Fibroblast of gingiva (primary cell): ENCODE measurements around the gene APOB.
A peak's percentile ranks its signal among the peaks of the same experiment; 100 is the strongest.

Source experiments
- DNase-seq: peaks from one replicate; pipeline ENCODE4 v3.0.0-alpha.2; 2011; ENCODE audit warnings: low read depth

The APOB gene

GRCh38 chr2:21004181-21004572 is 39.7 kb downstream of the APOB start:
- no peak for DNase-seq

- DNase-seq, result no peak
These were observed 40.2 kb downstream of the APOB start for GRCh38 chr2:21003572-21004180.

GRCh38 chr2:21002814-21003192 is 41.1 kb downstream of the APOB start:
- DNase-seq, result no peak

GRCh38 chr2:21001988-21002813 is 41.7 kb downstream of the APOB start:
- no peak for DNase-seq

- DNase-seq, result no peak
These were observed 42.5 kb downstream of the APOB start for GRCh38 chr2:21001225-21001946.

GRCh38 chr2:20999906-21000645 is 43.8 kb downstream of the APOB start:
- DNase-seq, result no peak

- no peak for DNase-seq
These were observed 44.6 kb downstream of the APOB start for GRCh38 chr2:20998972-20999905.

GRCh38 chr2:20997953-20998722 is 45.7 kb downstream of the APOB start:
- no peak for DNase-seq

GRCh38 chr2:20994130-20994529 is 49.7 kb downstream of the APOB start:
- DNase-seq, result no peak

- DNase-seq, result peak; percentile 85
These were observed 51.6 kb downstream of the APOB start for GRCh38 chr2:20992201-20992711.

GRCh38 chr2:20990442-20991430 is 53.1 kb downstream of the APOB start:
- no peak for DNase-seq

GRCh38 chr2:20989404-20989803 is 54.5 kb downstream of the APOB start:
- DNase-seq, result no peak

- DNase-seq, result no peak
These were observed 55.0 kb downstream of the APOB start for GRCh38 chr2:20988905-20989304.

GRCh38 chr2:20986024-20986939 is 57.6 kb downstream of the APOB start:
- DNase-seq, result peak; percentile 84

GRCh38 chr2:20985062-20985461 is 58.8 kb downstream of the APOB start:
- peak; percentile 23 for DNase-seq

GRCh38 chr2:20984408-20984807 is 59.5 kb downstream of the APOB start:
- no peak for DNase-seq

- no peak for DNase-seq
These were observed 60.0 kb downstream of the APOB start for GRCh38 chr2:20983844-20984243.

- no peak for DNase-seq
These were observed 61.0 kb downstream of the APOB start for GRCh38 chr2:20982861-20983260.
